GM23248 (cell line): Measurements from ENCODE around the gene PTPRN2. TPM values are rescaled to one million over a fixed set of nuclear protein-coding genes. Genes with fewer than 3 reads are reported as not detected.

Source experiments
- DNase-seq: peaks from one replicate; pipeline ENCODE4 v3.0.0-alpha.2; 2015
- H2AFZ ChIP-seq: fragments of 200-600 bp; sonication (generic); 2 replicates; pipeline ENCODE4 v1.6.1; 2016; ENCODE audit warnings: antibody characterized with exemption
- H3F3A ChIP-seq: fragments of 200-600 bp; sonication (generic); 2 replicates; pipeline ENCODE4 v1.6.1; 2016; ENCODE audit warnings: mild to moderate bottlenecking, antibody characterized with exemption, mixed run types; ENCODE audit not compliant: insufficient read depth
- H3K27ac ChIP-seq: fragments of 200-600 bp; sonication (generic); 2 replicates; pipeline ENCODE4 v1.5.1; 2016; ENCODE audit warnings: mild to moderate bottlenecking
- H3K27me3 ChIP-seq: fragments of 200-600 bp; sonication (generic); replicated peaks from 2 replicates; pipeline ENCODE4 v1.6.1; 2016; ENCODE audit warnings: mild to moderate bottlenecking; ENCODE audit not compliant: insufficient read depth
- H3K36me3 ChIP-seq: fragments of 200-600 bp; sonication (generic); 2 replicates; pipeline ENCODE4 v1.6.1; 2016; ENCODE audit warnings: low read depth, mild to moderate bottlenecking
- H3K4me1 ChIP-seq: fragments of 200-600 bp; sonication (generic); 2 replicates; pipeline ENCODE4 v1.6.1; 2016; ENCODE audit warnings: mild to moderate bottlenecking; ENCODE audit not compliant: insufficient read depth
- H3K4me2 ChIP-seq: fragments of 200-600 bp; sonication (generic); one replicate; pipeline ENCODE4 v1.6.1; 2016; ENCODE audit warnings: mild to moderate bottlenecking; ENCODE audit not compliant: unreplicated experiment
- H3K4me3 ChIP-seq: fragments of 200-600 bp; sonication (generic); 2 replicates; pipeline ENCODE4 v1.5.1; 2016; ENCODE audit warnings: mild to moderate bottlenecking
- H3K79me2 ChIP-seq: fragments of 200-600 bp; sonication (generic); 2 replicates; pipeline ENCODE4 v1.6.1; 2016; ENCODE audit warnings: mild to moderate bottlenecking; ENCODE audit not compliant: insufficient read depth
- H3K9ac ChIP-seq: fragments of 200-600 bp; sonication (generic); 2 replicates; pipeline ENCODE4 v1.6.1; 2016; ENCODE audit warnings: mild to moderate bottlenecking
- H3K9me2 ChIP-seq: fragments of 200-600 bp; sonication (generic); 2 replicates; pipeline ENCODE4 v1.6.1; 2016; ENCODE audit warnings: mixed run types, mild to moderate bottlenecking, moderate library complexity; ENCODE audit not compliant: insufficient read depth
- H3K9me3 ChIP-seq: fragments of 200-600 bp; sonication (generic); one replicate; pipeline ENCODE4 v1.6.1; 2017; ENCODE audit warnings: low read depth
- H4K20me1 ChIP-seq: fragments of 200-600 bp; sonication (generic); 2 replicates; pipeline ENCODE4 v1.6.0; 2016; ENCODE audit not compliant: insufficient read depth
- EZH2 ChIP-seq: fragments of 200-600 bp; sonication (generic); IDR thresholded peaks from 2 replicates; pipeline ENCODE4 v1.6.1; 2018; ENCODE audit warnings: antibody characterized with exemption, mild to moderate bottlenecking; ENCODE audit not compliant: insufficient read depth, poor library complexity, severe bottlenecking
- EZH2phosphoT487 ChIP-seq: fragments of 200-600 bp; sonication (generic); IDR thresholded peaks from 2 replicates; pipeline ENCODE4 v1.6.1; 2018; ENCODE audit warnings: antibody characterized with exemption, moderate library complexity, mild to moderate bottlenecking, low read depth; ENCODE audit not compliant: insufficient read depth
- WGBS, 2 experiments: methylation state at CpG; one replicate each; pipeline ENCODE4 v1.1.6; 2015 to 2017; ENCODE audit warnings: low lambda C conversion rate in 2 of 2, low coverage in 1 of 2; ENCODE audit errors: missing lambda C conversion rate in 2 of 2; 5-methylcytosine and 5-hydroxymethylcytosine counted together
- in situ Hi-C: fragments of 300-500 bp; cut with MboI; formaldehyde crosslinking; loops from 2 replicates; pipeline ENCODE4 v1.15.0; 2020
- polyA plus RNA-seq: library from polyadenylated mRNA; unstranded; fragments of >200 nt; fragmentation: Nextera tagmentation; extraction: Ambion mirVana; gene quantifications from 2 replicates; pipeline ENCODE4 v1.2.1, GENCODE V29; 2016
- total RNA-seq: library from RNA; depleted of rRNA; stranded (reverse); fragments of >200 nt; shearing (Covaris generic); gene quantifications from 2 replicates; pipeline ENCODE4 v1.2.3, GENCODE V29; 2014

Gene PTPRN2
- total and polyA plus RNA-seq, 2 experiments from 2014 or later: 0.13 TPM; not detected in 1

DNA sequence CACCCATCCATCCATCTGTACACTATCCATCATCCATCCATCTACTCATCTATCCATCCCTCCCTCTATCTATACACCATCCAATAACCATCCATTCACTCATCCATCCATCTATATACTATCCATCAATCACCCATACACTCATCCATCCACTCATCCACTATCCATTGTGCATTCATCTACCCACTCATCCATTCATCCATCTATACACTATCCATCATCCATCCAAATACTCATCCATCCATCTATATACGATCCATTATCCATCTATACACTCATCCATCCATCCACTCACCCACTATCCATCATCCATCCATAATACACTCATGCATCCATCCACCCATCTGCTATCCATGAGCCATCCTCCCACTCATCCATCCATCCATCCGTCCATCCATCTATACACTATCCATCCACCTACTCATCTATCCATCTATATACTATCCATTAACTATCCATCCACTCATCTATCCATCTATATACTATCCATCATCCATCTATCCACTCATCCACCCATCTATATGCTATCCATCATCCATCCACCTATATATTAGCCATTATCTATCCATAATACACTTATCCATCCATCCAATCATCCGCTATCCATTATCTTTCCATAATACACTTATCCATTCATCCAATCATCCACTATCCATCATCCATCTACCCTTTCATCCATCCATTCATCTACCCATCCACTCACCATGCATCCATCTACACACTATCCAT, 765.5 kb downstream of the PTPRN2 start:
- no peaks in the 10 kb centered on the region for H3K9me3 ChIP-seq
- no peaks in the 10 kb centered on the region for H3F3A ChIP-seq
- no peak overlapping the region for H2AFZ ChIP-seq
- H3K4me2 ChIP-seq: no peak overlapping the region
- in situ Hi-C loops: no loop called here
- no peak overlapping the region for H3K4me3 ChIP-seq
- no peaks in the 10 kb centered on the region for H3K9me2 ChIP-seq
- no peaks in the 10 kb centered on the region for H3K36me3 ChIP-seq
- H3K27ac ChIP-seq: no peak overlapping the region
- no peaks in the 10 kb centered on the region for H3K27me3 ChIP-seq
- TF ChIP-seq EZH2: no peak
- TF ChIP-seq EZH2phosphoT487: no peak
- H3K9ac ChIP-seq: no peak overlapping the region
- DNase-seq: no peak
- no peaks in the 10 kb centered on the region for H4K20me1 ChIP-seq
- no peaks in the 10 kb centered on the region for H3K4me1 ChIP-seq
- H3K79me2 ChIP-seq: no peaks in the 10 kb centered on the region
- 16 to 18% methylated on average over 3 of the region's 3 CpGs for WGBS, 2 experiments

DNA sequence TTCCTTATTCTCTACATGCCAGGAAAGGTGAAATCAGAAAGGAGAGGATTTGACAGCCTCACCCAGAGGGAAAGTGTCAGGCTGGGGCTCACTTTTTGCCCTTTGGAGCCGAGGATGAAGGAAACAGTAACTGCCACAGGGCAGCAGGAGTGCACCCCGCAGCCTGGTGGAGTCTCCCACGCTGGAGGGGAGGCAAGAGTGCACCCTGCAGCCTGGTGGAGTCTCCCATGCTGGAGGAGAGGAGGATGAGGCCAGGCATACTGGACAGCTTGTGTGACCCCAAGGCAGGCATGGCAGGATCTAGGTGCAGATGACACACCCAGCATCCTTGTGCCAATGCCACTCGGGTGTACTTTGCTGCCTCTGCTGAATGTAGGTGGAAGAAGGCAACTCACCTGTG, 766.8 kb downstream of the PTPRN2 start:
- Histone ChIP-seq H3K27me3 (no peaks in the 10 kb centered on the region), H3K9ac (no peak overlapping the region), H3K27ac (no peak overlapping the region), H3K36me3 (no peaks in the 10 kb centered on the region), H4K20me1 (no peaks in the 10 kb centered on the region), H3K79me2 (no peaks in the 10 kb centered on the region), H3K4me2 (no peak overlapping the region), H3K4me3 (no peak overlapping the region), H2AFZ (no peak overlapping the region), H3F3A (no peaks in the 10 kb centered on the region), H3K9me3 (no peaks in the 10 kb centered on the region), H3K9me2 (no peaks in the 10 kb centered on the region), H3K4me1 (no peaks in the 10 kb centered on the region)
- in situ Hi-C loops: no loop called here
- no peak for DNase-seq
- TF ChIP-seq EZH2phosphoT487 (no peak), EZH2 (no peak)
- WGBS, 2 experiments: 33 to 34% methylated on average over 4 of the region's 4 CpGs

DNA sequence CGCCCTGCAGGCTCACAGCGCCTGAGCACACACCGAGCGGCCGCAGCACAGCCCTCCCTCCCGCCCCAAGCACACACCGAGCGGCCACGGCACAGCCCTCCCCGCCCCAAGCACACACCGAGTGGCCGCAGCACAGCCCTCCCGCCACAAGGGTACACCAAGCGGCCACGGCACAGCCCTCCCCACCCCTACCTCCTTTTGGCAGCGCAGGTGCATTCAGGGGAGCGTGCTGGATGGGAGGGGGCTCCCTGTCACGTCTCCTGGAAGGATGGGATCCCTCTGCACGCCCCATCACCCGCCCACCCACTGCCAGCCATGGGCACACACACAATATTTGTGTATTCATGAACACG, 768.2 kb downstream of the PTPRN2 start:
- Histone ChIP-seq H3K4me3 (no peak overlapping the region), H3K79me2 (no peaks in the 10 kb centered on the region), H4K20me1 (no peaks in the 10 kb centered on the region), H3K4me2 (no peak overlapping the region), H3K4me1 (no peaks in the 10 kb centered on the region), H2AFZ (no peak overlapping the region), H3K9me2 (no peaks in the 10 kb centered on the region), H3K9me3 (no peaks in the 10 kb centered on the region), H3K27ac (no peak overlapping the region), H3K27me3 (no peaks in the 10 kb centered on the region), H3F3A (no peaks in the 10 kb centered on the region), H3K9ac (no peak overlapping the region), H3K36me3 (no peaks in the 10 kb centered on the region)
- no peak for DNase-seq
- in situ Hi-C loops: no loop called here
- WGBS, 2 experiments: 44 to 68% methylated on average over 7 to 21 of the region's 21 CpGs
- TF ChIP-seq EZH2phosphoT487: no peak

DNA sequence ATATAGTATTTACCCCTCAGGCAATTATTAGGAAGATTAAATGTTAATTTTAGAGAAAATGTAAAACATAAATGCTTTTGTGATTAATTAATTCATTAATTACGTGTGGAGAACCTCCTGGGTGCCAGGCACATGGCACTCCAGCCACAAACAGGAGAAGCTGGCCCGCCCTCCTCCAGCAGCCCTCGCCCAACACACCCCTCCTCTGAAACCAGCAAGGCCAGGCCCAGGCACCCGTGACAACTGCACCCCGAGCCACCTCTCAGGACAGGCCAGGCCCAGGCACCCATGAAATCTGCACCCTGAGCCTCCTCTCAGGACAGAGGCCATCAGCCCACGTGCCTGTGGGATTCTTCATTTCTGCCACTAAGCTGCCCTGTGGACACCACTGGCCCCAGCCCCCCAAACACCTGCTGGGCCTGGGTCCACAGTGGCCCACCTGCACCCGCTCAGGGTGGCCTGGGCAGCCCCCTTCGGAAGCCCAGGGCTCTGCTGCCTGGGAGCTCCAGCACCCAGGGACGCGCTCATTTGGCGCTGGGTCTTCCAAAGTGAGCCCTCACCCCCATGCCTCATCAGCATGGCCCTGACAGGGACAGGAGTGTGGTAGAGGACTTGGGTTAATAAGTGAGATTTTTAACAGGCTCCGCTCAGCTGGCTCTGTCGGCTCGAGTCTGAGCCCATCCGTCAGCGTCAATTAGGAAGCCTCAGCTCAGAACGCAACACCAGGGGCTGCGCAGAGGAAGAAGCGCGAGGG, 768.7 kb downstream of the PTPRN2 start:
- Histone ChIP-seq H3K4me1 (no peaks in the 10 kb centered on the region), H4K20me1 (no peaks in the 10 kb centered on the region), H3K27ac (no peak overlapping the region), H3K4me2 (no peak overlapping the region), H2AFZ (no peak overlapping the region), H3F3A (no peaks in the 10 kb centered on the region), H3K4me3 (no peak overlapping the region), H3K9ac (no peak overlapping the region), H3K9me3 (no peaks in the 10 kb centered on the region), H3K79me2 (no peaks in the 10 kb centered on the region), H3K9me2 (no peaks in the 10 kb centered on the region), H3K27me3 (no peaks in the 10 kb centered on the region), H3K36me3 (no peaks in the 10 kb centered on the region)
- DNase-seq: no peak
- WGBS, 2 experiments: 56 to 58% methylated on average over 17 to 20 of the region's 20 CpGs
- in situ Hi-C loops: no loop called here
- TF ChIP-seq EZH2phosphoT487 (no peak), EZH2 (no peak)
